ENCODE measurements around the gene ARPC5. TPM values are rescaled to one million over a fixed set of nuclear protein-coding genes. Genes with fewer than 3 reads are reported as not detected.

The ARPC5 gene
- total RNA-seq, 1 experiment from 2014 or later, result 158 TPM

GRCh38 chr1:183578856-183579255 is 56.7 kb downstream of the ARPC5 start:
- no peak overlapping the region for H3K27ac ChIP-seq (ENCODE audit: low read depth, low read length, poor library complexity, severe bottlenecking)
- no peaks in the 10 kb centered on the region for H3K4me1 ChIP-seq (ENCODE audit: insufficient read depth, low read length, poor library complexity, severe bottlenecking)
- POLR2A ChIA-PET (ENCODE audit: low non-redundant PET), result no interaction called here
- no peak overlapping the region for H3K4me3 ChIP-seq (ENCODE audit: low read depth, low read length, poor library complexity, severe bottlenecking)
- H3K9me3 ChIP-seq (ENCODE audit: low read depth, low read length, poor library complexity, severe bottlenecking), result no peaks in the 10 kb centered on the region
- DNase-seq (ENCODE audit: low spot score), result no peak
- no peaks in the 10 kb centered on the region for H3K36me3 ChIP-seq (ENCODE audit: insufficient read depth, low read length, poor library complexity, severe bottlenecking)
- no peak for TF ChIP-seq EZH2 (IDR thresholded peaks at IDR 0.05; ENCODE audit: borderline replicate concordance, low read depth, low read length, poor library complexity, severe bottlenecking)
- TF ChIP-seq, protein P1, sequence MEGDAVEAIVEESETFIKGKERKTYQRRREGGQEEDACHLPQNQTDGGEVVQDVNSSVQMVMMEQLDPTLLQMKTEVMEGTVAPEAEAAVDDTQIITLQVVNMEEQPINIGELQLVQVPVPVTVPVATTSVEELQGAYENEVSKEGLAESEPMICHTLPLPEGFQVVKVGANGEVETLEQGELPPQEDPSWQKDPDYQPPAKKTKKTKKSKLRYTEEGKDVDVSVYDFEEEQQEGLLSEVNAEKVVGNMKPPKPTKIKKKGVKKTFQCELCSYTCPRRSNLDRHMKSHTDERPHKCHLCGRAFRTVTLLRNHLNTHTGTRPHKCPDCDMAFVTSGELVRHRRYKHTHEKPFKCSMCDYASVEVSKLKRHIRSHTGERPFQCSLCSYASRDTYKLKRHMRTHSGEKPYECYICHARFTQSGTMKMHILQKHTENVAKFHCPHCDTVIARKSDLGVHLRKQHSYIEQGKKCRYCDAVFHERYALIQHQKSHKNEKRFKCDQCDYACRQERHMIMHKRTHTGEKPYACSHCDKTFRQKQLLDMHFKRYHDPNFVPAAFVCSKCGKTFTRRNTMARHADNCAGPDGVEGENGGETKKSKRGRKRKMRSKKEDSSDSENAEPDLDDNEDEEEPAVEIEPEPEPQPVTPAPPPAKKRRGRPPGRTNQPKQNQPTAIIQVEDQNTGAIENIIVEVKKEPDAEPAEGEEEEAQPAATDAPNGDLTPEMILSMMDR (conservative IDR thresholded peaks at IDR 0.05; ENCODE audit: low read depth, low read length), result no peak
- H3K27me3 ChIP-seq (replicated peaks; ENCODE audit: insufficient read depth, low read depth, low read length, poor library complexity), result no peaks in the 10 kb centered on the region
- CTCF ChIA-PET, result no interaction called here
- no TSS peak for BruUV-seq (replicated peaks)
- intact Hi-C loops (cut with micrococcal nuclease; ENCODE audit: unreplicated experiment), result no loop called here

DNA sequence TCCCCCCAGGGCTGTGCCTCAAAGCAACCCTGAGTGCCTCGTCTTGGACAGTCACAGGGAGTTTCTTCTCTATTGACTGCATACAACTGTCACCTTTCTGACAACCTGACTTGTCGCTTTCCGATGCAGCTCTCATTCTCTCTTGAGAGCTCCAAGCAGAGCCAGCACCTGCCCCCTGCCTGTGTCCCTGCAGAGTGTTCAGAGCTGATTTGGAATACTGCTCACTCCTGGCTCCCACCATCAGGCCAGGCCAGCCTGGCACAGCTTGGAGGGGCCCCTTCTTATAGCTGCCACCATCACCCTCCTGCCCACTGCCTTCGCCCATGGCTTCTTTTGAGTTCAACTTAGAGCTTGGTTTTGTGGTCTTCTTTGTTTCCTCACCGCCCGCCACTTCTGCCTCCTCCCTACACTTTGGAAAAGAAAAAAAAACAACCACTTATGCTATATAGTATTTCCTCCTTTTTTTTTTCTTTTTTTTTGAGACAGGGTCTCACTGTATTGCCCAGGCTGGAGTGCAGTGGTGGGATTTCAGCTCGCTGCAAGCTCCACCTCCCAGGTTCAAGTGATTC is 57.6 kb downstream of the ARPC5 start:
- ChIA-PET POLR2A (ENCODE audit: low non-redundant PET) (no interaction called here), CTCF (no interaction called here)
- H3K27ac ChIP-seq (ENCODE audit: low read depth, low read length, poor library complexity, severe bottlenecking), result no peak overlapping the region
- TF ChIP-seq, protein P1 (conservative IDR thresholded peaks at IDR 0.05; ENCODE audit: low read depth, low read length), result no peak
- no peak for TF ChIP-seq EZH2 (IDR thresholded peaks at IDR 0.05; ENCODE audit: borderline replicate concordance, low read depth, low read length, poor library complexity, severe bottlenecking)
- H3K9me3 ChIP-seq (ENCODE audit: low read depth, low read length, poor library complexity, severe bottlenecking), result no peaks in the 10 kb centered on the region
- H3K4me3 ChIP-seq (ENCODE audit: low read depth, low read length, poor library complexity, severe bottlenecking), result no peak overlapping the region
- intact Hi-C loops (cut with micrococcal nuclease; ENCODE audit: unreplicated experiment), result no loop called here
- H3K4me1 ChIP-seq (ENCODE audit: insufficient read depth, low read length, poor library complexity, severe bottlenecking), result no peaks in the 10 kb centered on the region
- H3K27me3 ChIP-seq (replicated peaks; ENCODE audit: insufficient read depth, low read depth, low read length, poor library complexity), result no peaks in the 10 kb centered on the region
- DNase-seq (ENCODE audit: low spot score), result no peak
- no TSS peak for BruUV-seq (replicated peaks)
- H3K36me3 ChIP-seq (ENCODE audit: insufficient read depth, low read length, poor library complexity, severe bottlenecking), result no peaks in the 10 kb centered on the region

DNA sequence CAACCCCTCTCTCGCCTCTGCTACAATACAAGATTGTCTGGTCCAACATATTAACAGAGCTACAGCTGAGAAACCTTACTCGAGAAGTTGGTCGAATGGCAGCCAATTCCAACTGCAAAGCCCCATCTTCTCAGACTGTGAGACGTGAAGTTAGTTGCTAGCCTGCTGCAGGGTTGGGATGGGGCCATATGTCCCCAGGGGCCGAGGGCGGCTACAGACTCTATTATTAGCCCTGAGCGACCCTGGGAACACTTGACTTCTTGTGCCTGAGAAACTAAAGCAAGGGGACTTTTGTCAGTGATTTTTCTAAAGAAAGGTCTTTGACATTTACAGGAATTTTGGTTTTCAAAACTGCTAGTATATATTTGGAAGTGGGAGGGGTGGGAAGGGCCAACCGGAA is 59.0 kb downstream of the ARPC5 start:
- Histone ChIP-seq H3K9me3 (ENCODE audit: low read depth, low read length, poor library complexity, severe bottlenecking) (no peaks in the 10 kb centered on the region), H3K27ac (ENCODE audit: low read depth, low read length, poor library complexity, severe bottlenecking) (no peak overlapping the region), H3K4me3 (ENCODE audit: low read depth, low read length, poor library complexity, severe bottlenecking) (no peak overlapping the region), H3K36me3 (ENCODE audit: insufficient read depth, low read length, poor library complexity, severe bottlenecking) (no peaks in the 10 kb centered on the region), H3K27me3 (replicated peaks; ENCODE audit: insufficient read depth, low read depth, low read length, poor library complexity) (no peaks in the 10 kb centered on the region), H3K4me1 (ENCODE audit: insufficient read depth, low read length, poor library complexity, severe bottlenecking) (no peaks in the 10 kb centered on the region)
- ChIA-PET POLR2A (ENCODE audit: low non-redundant PET) (no interaction called here), CTCF (no interaction called here)
- no TSS peak for BruUV-seq (replicated peaks)
- DNase-seq (ENCODE audit: low spot score), result no peak
- no peak for TF ChIP-seq EZH2 (IDR thresholded peaks at IDR 0.05; ENCODE audit: borderline replicate concordance, low read depth, low read length, poor library complexity, severe bottlenecking)
- TF ChIP-seq, protein P1 (conservative IDR thresholded peaks at IDR 0.05; ENCODE audit: low read depth, low read length), result no peak
- intact Hi-C loops (cut with micrococcal nuclease; ENCODE audit: unreplicated experiment), result no loop called here

All from A673 (cell line).